GM18858 (cell line): ENCODE data around the gene MRAP.

Experiments used
- ATAC-seq: cut with Tn5 transposase; IDR thresholded peaks from one replicate; pipeline ENCODE4 v1.9.1; 2021; ENCODE audit not compliant: unreplicated experiment

Gene MRAP

DNA sequence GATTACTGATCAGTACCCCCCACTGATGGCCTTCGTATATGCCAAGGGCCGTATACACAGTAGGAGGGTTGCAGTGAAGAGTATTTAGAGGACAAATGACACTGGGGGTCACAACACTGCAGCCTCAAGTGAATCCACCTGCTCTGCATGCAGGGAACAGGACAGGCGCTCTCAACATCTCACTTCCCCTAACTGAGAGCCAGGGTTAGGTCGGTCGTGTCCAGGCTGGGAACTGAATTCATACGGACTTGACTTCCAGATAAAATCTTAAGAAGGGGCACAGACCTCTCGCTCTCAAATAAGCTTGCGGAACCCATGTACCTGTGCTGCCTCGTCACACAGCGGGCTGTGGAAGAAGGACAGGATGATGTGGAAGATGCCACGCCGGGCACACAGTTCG, 22.8 kb downstream of the MRAP start:
- no peak for ATAC-seq

GRCh38 chr21:32322103-32322502, 23.4 kb downstream of the MRAP start:
- ATAC-seq: no peak

- no peak for ATAC-seq
Observed at GRCh38 chr21:32322676-32323075, 24.0 kb downstream of the MRAP start.

GRCh38 chr21:32325706-32326105, 27.1 kb downstream of the MRAP start:
- ATAC-seq: no peak

- ATAC-seq: no peak
Observed at GRCh38 chr21:32328595-32328994, 29.9 kb downstream of the MRAP start.

DNA sequence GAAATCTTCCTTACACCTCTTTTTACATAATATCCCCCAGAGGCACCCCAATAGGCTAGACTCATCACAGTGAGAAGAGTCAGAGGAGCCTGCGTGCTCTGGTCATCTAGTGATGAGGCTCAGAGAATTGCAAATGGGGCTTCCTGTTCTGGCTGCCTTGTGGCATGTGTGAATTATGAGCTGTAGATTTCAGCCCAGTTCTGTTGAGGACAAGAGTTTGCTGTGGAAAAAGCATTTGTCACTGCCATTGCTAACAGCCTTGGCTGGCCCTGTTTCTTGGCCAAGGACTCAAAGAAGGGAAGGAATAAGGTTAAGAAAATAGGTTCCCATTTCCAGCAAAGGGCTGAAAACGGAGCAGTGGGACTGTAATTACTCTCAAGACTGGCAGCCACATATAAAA, 30.7 kb downstream of the MRAP start:
- ATAC-seq: no peak

- ATAC-seq: no peak
Observed at GRCh38 chr21:32329776-32330175, 31.1 kb downstream of the MRAP start.

- ATAC-seq: no peak
Observed at GRCh38 chr21:32330784-32331311, 32.2 kb downstream of the MRAP start.

- no peak for ATAC-seq
Observed at GRCh38 chr21:32331444-32332305, 33.0 kb downstream of the MRAP start.

DNA sequence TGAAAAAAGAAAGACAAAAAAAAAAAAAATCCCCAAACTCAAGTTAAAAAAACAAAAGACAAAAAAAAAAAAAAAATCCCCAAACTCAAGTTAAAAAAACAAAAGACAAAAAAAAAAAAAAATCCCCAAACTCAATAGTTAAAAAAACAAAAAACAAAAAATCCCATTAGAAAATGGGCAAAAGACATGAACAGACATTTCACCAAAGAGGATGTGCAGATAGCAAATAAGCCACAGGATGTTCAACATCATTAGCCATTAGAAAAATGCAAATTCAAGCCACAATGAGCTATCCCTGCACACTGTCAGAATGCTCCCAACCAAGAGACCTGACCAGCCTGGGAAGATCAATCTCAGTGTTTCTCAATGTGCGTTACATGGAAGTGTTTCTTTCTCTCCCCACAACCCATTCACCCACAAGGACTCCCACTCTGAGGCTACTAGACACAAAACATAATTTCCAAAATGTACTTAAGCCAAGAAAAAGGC, 33.9 kb downstream of the MRAP start:
- no peak for ATAC-seq

- no peak for ATAC-seq
Observed at GRCh38 chr21:32333953-32334673, 35.5 kb downstream of the MRAP start.

DNA sequence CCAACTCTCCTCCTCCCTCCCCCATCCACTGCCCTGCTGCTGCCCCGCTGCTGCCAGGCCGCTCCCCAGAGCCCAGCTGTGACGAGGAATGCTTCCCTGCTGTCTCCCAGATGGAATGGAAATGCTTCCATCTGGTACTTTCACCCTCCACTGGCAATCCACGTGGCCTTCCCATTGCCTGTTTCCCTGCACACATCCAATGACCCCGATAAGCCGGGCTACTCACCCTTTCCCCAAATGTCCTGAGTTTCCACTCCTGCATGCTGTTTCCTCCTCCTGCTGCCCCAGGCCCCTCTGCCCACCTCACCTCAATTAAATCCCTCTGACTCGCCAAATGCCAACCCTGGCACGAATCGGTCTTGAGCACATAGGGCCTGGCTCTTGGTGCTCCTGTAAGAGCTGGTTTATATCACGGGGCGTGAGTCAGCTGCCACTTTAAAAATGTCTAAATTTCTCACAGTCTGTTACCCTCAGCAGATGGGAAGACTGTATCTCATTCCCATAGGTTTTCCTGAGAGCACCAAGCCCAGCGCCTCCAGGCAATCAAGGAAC, 36.4 kb downstream of the MRAP start:
- ATAC-seq: no peak

DNA sequence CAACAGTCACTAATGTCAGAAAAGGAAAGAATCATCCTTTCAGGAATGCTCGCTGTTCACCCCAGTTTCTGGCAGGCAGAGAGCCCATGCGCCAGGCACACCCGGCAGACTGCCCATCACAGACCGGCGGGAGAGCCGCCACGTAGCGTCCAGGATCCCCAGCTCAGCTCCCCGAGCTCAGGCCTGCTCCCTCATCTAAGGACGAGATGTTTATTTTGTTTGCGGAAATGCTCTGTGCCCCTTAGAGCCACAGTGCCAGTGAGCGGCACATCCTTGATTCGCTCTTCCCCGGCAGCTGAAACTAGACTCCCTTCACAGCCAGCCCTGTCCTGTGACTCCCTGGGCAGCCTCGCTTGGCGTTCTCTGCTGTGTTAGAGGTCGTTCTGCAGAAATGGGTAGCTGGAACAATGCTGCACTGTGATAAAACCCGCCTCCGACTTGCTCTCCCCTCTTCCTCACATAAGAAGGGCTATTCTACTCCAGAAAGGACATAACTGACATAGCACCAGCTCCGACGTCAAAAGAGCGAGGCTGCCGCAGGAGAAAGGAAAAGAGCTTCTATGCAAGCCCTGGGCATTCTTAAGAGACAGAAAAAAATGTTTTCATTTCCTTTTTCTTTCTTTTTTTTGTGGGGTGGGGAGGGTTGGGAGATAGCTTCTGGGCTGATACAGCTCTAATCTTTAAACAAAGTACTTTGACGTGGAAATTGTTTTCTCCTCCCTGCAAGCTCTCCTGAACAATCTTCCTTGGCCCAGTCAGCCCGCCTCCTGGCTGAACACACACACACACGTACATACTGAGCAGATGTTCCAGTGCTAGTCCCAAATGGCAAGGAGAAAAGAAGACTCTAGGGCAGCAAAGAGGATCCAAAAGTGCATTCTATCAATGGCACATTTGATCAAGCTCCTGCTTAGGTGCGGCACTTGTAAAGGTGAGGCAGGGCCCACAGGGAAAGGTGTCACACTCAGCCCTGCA, 37.2 kb downstream of the MRAP start:
- ATAC-seq: no peak

GRCh38 chr21:32336711-32337110, 38.1 kb downstream of the MRAP start:
- no peak for ATAC-seq

- no peak for ATAC-seq
Observed at GRCh38 chr21:32337206-32337605, 38.6 kb downstream of the MRAP start.

- ATAC-seq: no peak
Observed at GRCh38 chr21:32338209-32338921, 39.7 kb downstream of the MRAP start.

DNA sequence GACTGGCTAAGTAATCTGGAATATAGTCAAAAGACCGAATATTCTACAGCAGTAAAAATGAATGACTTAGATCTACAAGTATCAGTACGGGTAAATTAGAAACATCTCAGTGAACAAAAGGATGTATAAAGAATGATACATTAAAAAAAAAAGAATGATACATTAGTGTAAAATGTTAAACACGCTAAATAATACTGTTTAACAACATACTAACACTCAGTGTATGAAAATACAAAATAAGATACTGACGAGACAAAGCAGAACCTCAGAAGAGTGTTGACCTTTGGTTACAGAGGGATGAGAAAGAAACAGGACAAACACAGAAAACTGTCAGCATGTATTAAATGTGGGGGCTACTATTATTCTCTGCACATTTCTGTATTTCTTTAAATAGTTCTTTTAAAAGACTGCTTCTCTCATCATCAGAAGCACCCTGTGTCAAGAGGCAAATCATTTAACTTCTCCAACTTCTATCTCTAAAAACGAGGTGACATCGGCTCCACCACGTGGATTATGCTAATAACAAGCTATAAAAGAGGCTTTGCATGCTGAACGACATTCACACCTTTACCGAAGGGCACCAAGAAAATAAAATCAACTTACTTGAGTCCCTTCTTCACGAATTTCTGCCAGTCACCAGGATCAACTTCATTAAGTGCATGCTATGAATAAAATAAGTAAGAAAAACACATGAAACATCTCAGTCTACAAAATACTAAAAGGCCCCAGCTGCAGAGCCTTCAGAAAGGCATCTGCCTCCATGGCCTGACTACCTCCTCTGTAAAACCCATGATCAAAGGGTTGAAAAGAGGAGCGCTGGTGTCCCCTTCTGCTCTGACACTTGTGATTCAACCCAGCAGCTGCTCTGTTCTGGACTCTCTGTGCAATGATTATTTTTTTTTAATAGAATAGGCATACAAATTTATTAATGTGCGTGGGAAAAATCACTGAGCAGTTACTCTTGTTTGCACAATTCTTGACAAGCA, 42.5 kb downstream of the MRAP start:
- ATAC-seq: no peak

DNA sequence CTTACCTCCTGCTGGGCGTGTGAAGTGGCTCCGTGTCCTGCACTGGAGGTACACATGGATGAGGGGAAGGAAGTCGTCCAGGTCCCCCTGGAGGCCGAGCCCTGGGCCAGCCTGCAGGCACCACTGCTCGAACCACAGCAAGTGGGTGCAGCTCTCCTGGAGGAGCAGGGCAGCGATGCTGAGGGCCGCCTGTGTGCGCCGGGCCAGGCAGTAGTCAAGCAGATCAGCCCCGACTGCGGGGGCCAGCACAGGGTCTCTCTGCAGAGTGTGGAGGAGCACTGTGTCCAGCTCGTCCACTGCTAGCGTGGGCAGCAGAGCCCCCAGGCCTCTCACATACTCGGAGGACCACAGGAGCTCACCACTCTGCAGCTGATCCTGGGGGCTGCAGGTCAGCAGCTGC, 48.3 kb downstream of the MRAP start:
- no peak for ATAC-seq

DNA sequence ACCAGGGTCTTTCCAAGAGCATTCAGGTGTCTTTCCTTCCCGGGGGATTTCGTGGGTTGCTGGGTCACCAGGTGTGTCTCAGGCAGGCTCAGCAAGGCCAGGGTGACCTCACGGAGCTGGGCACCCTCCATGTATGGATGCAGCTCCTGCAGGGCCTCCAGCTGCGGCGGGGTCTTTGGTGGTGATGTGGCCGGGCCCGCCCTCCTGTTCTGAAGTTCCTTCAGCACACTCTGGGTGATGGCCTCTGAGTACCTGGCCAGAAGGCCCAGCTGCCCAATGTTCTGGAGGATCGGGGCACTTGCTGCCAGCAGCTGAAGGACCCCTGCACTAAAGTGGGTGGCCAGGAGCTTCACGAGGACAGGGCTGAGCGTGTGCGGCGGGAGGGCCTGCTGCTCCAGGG, 48.7 kb downstream of the MRAP start:
- ATAC-seq: no peak
